A673 (cell line): ENCODE measurements around the gene ARCN1. TPM values are rescaled to one million over a fixed set of nuclear protein-coding genes. Genes with fewer than 3 reads are reported as not detected.

Source experiments
- BruUV-seq: library from RNA; stranded (reverse); fragments of 400-500 nt; replicated peaks from 2 replicates; lab custom pipeline; 2021; lab: Mats Ljungman, UMichigan
- CTCF ChIA-PET: fragments of 300-600 bp; sonication (Branson Sonifier 250); formaldehyde crosslinking; loops from one replicate; lab custom pipeline; 2022; ENCODE audit warnings: antibody characterized with exemption; lab: Charles Lee
- POLR2A ChIA-PET: fragments of 300-600 bp; sonication (Branson Sonifier 250); formaldehyde crosslinking; loops from one replicate; lab custom pipeline; 2022; ENCODE audit warnings: antibody characterized with exemption; ENCODE audit not compliant: low non-redundant PET; lab: Charles Lee
- DNase-seq: peaks from one replicate; pipeline ENCODE4 v3.0.0-alpha.2; 2015; ENCODE audit warnings: low spot score
- H3K27ac ChIP-seq: fragments of 200-600 bp; sonication (generic); 2 replicates; pipeline ENCODE4 v1.5.1; 2016; ENCODE audit warnings: mixed run types, low read depth, mild to moderate bottlenecking, mixed read lengths, antibody characterized with exemption, low read length; ENCODE audit not compliant: poor library complexity, severe bottlenecking
- H3K27me3 ChIP-seq: fragments of 200-600 bp; sonication (generic); replicated peaks from 2 replicates; pipeline ENCODE4 v1.6.1; 2017; ENCODE audit warnings: mixed run types, low read depth, mild to moderate bottlenecking, mixed read lengths, antibody characterized with exemption, low read length; ENCODE audit not compliant: insufficient read depth, poor library complexity
- H3K36me3 ChIP-seq: fragments of 200-600 bp; sonication (generic); 2 replicates; pipeline ENCODE4 v1.6.1; 2016; ENCODE audit warnings: mixed run types, mild to moderate bottlenecking, mixed read lengths, antibody characterized with exemption, low read length; ENCODE audit not compliant: insufficient read depth, poor library complexity, severe bottlenecking
- H3K4me1 ChIP-seq: fragments of 200-600 bp; sonication (generic); 2 replicates; pipeline ENCODE4 v1.6.1; 2017; ENCODE audit warnings: mixed run types, mild to moderate bottlenecking, mixed read lengths, antibody characterized with exemption, low read length; ENCODE audit not compliant: insufficient read depth, poor library complexity, severe bottlenecking
- H3K4me3 ChIP-seq: fragments of 200-600 bp; sonication (generic); 2 replicates; pipeline ENCODE4 v1.5.1; 2016; ENCODE audit warnings: low read depth, mixed run types, mild to moderate bottlenecking, mixed read lengths, low read length; ENCODE audit not compliant: poor library complexity, severe bottlenecking
- H3K9me3 ChIP-seq: fragments of 200-600 bp; sonication (generic); 2 replicates; pipeline ENCODE4 v1.6.1; 2016; ENCODE audit warnings: mixed run types, low read depth, mild to moderate bottlenecking, mixed read lengths, antibody characterized with exemption, low read length; ENCODE audit not compliant: poor library complexity, severe bottlenecking
- CTCF ChIP-seq: fragments of 300-800, 200-600 bp; sonication (generic); conservative IDR thresholded peaks from 2 replicates; pipeline ENCODE4 v1.5.1; 2017; ENCODE audit warnings: low read depth, mild to moderate bottlenecking, antibody characterized with exemption, low read length, moderate library complexity, mixed read lengths
- EZH2 ChIP-seq: fragments of 200-600 bp; sonication (generic); IDR thresholded peaks from 2 replicates; pipeline ENCODE4 v1.6.1; 2017; ENCODE audit warnings: borderline replicate concordance, low read depth, mild to moderate bottlenecking, mixed read lengths, antibody characterized with exemption, low read length; ENCODE audit not compliant: poor library complexity, severe bottlenecking
- intact Hi-C: fragments of 100-400 bp; cut with micrococcal nuclease; formaldehyde crosslinking; loops from one replicate; pipeline ENCODE4 v1.10.0; 2022; ENCODE audit not compliant: unreplicated experiment
- total RNA-seq: library from RNA; stranded (reverse); gene quantifications from 2 replicates; pipeline ENCODE4 v1.2.3, GENCODE V29; 2021

Gene ARCN1
- total RNA-seq, 1 experiment from 2014 or later: 220 TPM

GRCh38 chr11:118645066-118645715, 73.0 kb downstream of the ARCN1 start:
- TF ChIP-seq CTCF (no peak), EZH2 (no peak)
- ChIA-PET POLR2A (no interaction called here), CTCF (no interaction called here)
- H3K4me3 ChIP-seq: no peak overlapping the region
- DNase-seq: no peak
- intact Hi-C loops: no loop called here
- BruUV-seq: no TSS peak
- H3K27me3 ChIP-seq: no peaks in the 10 kb centered on the region
- H3K36me3 ChIP-seq: peaks cover 12% of the 10 kb centered on the region
- no peaks in the 10 kb centered on the region for H3K4me1 ChIP-seq
- no peak overlapping the region for H3K27ac ChIP-seq
- no peaks in the 10 kb centered on the region for H3K9me3 ChIP-seq

- H3K27ac ChIP-seq: no peak overlapping the region
- BruUV-seq: no TSS peak
- H3K36me3 ChIP-seq: peaks cover 20% of the 10 kb centered on the region
- no peaks in the 10 kb centered on the region for H3K9me3 ChIP-seq
- no peaks in the 10 kb centered on the region for H3K4me1 ChIP-seq
- H3K27me3 ChIP-seq: no peaks in the 10 kb centered on the region
- TF ChIP-seq EZH2: no peak
- TF ChIP-seq CTCF: no peak
- intact Hi-C loops: no loop called here
- ChIA-PET POLR2A (no interaction called here), CTCF (no interaction called here)
- no peak for DNase-seq
- no peak overlapping the region for H3K4me3 ChIP-seq
Measured at GRCh38 chr11:118646393-118646792, 74.2 kb downstream of the ARCN1 start.

- Histone ChIP-seq H3K9me3 (no peaks in the 10 kb centered on the region), H3K27ac (no peak overlapping the region), H3K36me3 (peaks cover 24% of the 10 kb centered on the region), H3K4me1 (no peaks in the 10 kb centered on the region), H3K27me3 (no peaks in the 10 kb centered on the region), H3K4me3 (no peak overlapping the region)
- no TSS peak for BruUV-seq
- no peak for DNase-seq
- TF ChIP-seq CTCF (no peak), EZH2 (no peak)
- ChIA-PET CTCF (no interaction called here), POLR2A (no interaction called here)
- intact Hi-C loops: no loop called here
Measured at GRCh38 chr11:118648291-118648690, 76.1 kb downstream of the ARCN1 start.
